HepG2 (cell line): ENCODE measurements around the gene VAMP2. TPM values are rescaled to one million over a fixed set of nuclear protein-coding genes. Genes with fewer than 3 reads are reported as not detected.

ENCODE experiments used
- ATF2 ChIP-seq: sonication (generic); formaldehyde crosslinking; IDR thresholded peaks from 2 replicates; pipeline ENCODE4 v1.4.0; 2020; ENCODE audit warnings: missing genetic modification reagents
- CTCF ChIP-seq: sonication (generic); formaldehyde crosslinking; IDR thresholded peaks from 2 replicates; pipeline ENCODE4 v1.5.0; 2020; ENCODE audit warnings: mild to moderate bottlenecking, missing genetic modification reagents, moderate library complexity
- DDIT3 ChIP-seq: sonication (generic); formaldehyde crosslinking; IDR thresholded peaks from 2 replicates; pipeline ENCODE4 v1.4.0; 2020; ENCODE audit warnings: mild to moderate bottlenecking, missing genetic modification reagents
- DZIP1 ChIP-seq: sonication (generic); formaldehyde crosslinking; IDR thresholded peaks from 2 replicates; pipeline ENCODE4 v1.5.0; 2020; ENCODE audit warnings: mild to moderate bottlenecking, missing genetic modification reagents
- IRF1 ChIP-seq: sonication (generic); formaldehyde crosslinking; IDR thresholded peaks from 2 replicates; pipeline ENCODE4 v1.4.0; 2020; ENCODE audit warnings: low read depth, mild to moderate bottlenecking, missing genetic modification reagents
- IRF2 ChIP-seq: IDR thresholded peaks from 2 replicates; pipeline ENCODE4 v1.6.1; 2018; ENCODE audit warnings: missing genetic modification reagents, missing compliant biosample characterization
- MAZ ChIP-seq, 2 experiments: sonication (generic) in 1 of 2; formaldehyde crosslinking in 1 of 2; IDR thresholded peaks; 2 replicates each; pipeline versions ENCODE4 v1.5.0 to v1.6.1; 2012 to 2020; ENCODE audit warnings: low read depth in 2 of 2, mild to moderate bottlenecking in 2 of 2, borderline replicate concordance in 1 of 2, improper control_type of control experiment in 1 of 2, low read length in 1 of 2, missing genetic modification reagents in 1 of 2, moderate library complexity in 1 of 2
- NFIC ChIP-seq: IDR thresholded peaks from 2 replicates; pipeline ENCODE4 v1.6.1; 2012; ENCODE audit warnings: mild to moderate bottlenecking, low read length, inconsistent platforms
- NFYB ChIP-seq: sonication (generic); formaldehyde crosslinking; IDR thresholded peaks from 2 replicates; pipeline ENCODE4 v1.4.0; 2020; ENCODE audit warnings: missing genetic modification reagents
- RARA ChIP-seq: IDR thresholded peaks from 2 replicates; pipeline ENCODE4 v1.6.1; 2016; ENCODE audit warnings: missing genetic modification reagents, missing compliant biosample characterization
- RFX3 ChIP-seq: IDR thresholded peaks from 2 replicates; pipeline ENCODE4 v1.6.1; 2016; ENCODE audit warnings: missing biosample characterization, missing genetic modification reagents
- TEF ChIP-seq: sonication (generic); formaldehyde crosslinking; IDR thresholded peaks from 2 replicates; pipeline ENCODE4 v1.5.0; 2020; ENCODE audit warnings: missing genetic modification reagents
- YEATS4 ChIP-seq: sonication (generic); formaldehyde crosslinking; IDR thresholded peaks from 2 replicates; pipeline ENCODE4 v1.4.0; 2020; ENCODE audit warnings: missing genetic modification reagents, borderline replicate concordance
- ZNF24 ChIP-seq: fragments of 450-650 bp; IDR thresholded peaks from 2 replicates; pipeline ENCODE4 v1.6.1; 2017; ENCODE audit warnings: antibody characterized with exemption, mild to moderate bottlenecking
- ZNF362 ChIP-seq: sonication (generic); formaldehyde crosslinking; IDR thresholded peaks from 2 replicates; pipeline ENCODE4 v1.4.0; 2020; ENCODE audit warnings: missing genetic modification reagents, mild to moderate bottlenecking, borderline replicate concordance
- ZNF558 ChIP-seq: sonication (generic); formaldehyde crosslinking; IDR thresholded peaks from 2 replicates; pipeline ENCODE4 v1.9.0; 2022; ENCODE audit warnings: mild to moderate bottlenecking, missing genetic modification reagents, borderline replicate concordance
- ZNF678 ChIP-seq: sonication (generic); formaldehyde crosslinking; IDR thresholded peaks from 2 replicates; pipeline ENCODE4 v1.4.0; 2020; ENCODE audit warnings: mild to moderate bottlenecking, missing genetic modification reagents
- ZNF720 ChIP-seq: sonication (generic); formaldehyde crosslinking; IDR thresholded peaks from 2 replicates; pipeline ENCODE4 v1.4.0; 2020; ENCODE audit warnings: missing genetic modification reagents
- polyA plus RNA-seq, 8 experiments: library from polyadenylated mRNA; depleted of rRNA in 3 of 8; stranded (reverse) in 7 of 8; unstranded in 1 of 8; fragments of >200 nt; fragmentation: Illumina TruSeq in 4 of 8; extraction: Trizol in 4 of 8; gene quantifications; 2 replicates each; pipeline versions ENCODE4 v1.2.1 to v1.2.3, GENCODE V29; 2011 to 2016; ENCODE audit warnings: low read depth in 4 of 8, missing spikeins in 1 of 8, mixed read lengths in 1 of 8; ENCODE audit not compliant: insufficient read depth in 1 of 8
- total RNA-seq, 5 experiments: library from RNA; depleted of rRNA; stranded (reverse); fragments of >200 nt; fragmentation: Illumina TruSeq; extraction: Trizol; gene quantifications; 2 replicates each; pipeline ENCODE4 v1.2.3, GENCODE V29; 2016; ENCODE audit warnings: low read depth in 1 of 5

Gene VAMP2
- total and polyA plus RNA-seq, 2 of the 13 experiments (the other 11 are each of a cell fraction or from before 2014, with no cell fraction given) = 3.9 to 17.2 TPM

- TF ChIP-seq ZNF362 (CRISPR knock-in tag) (no peak), TEF (no peak), ZNF720 (no peak), DZIP1 (CRISPR knock-in tag) (no peak), ZNF678 (no peak), IRF2 (CRISPR knock-in tag) (peak; percentile 43; the same call in 1 of the 2 replicates), NFIC (peak; percentile 39; the same call in 1 of the 2 replicates), ZNF558 (no peak), ATF2 (CRISPR knock-in tag) (peak; percentile 26; the same call in 1 of the 2 replicates), YEATS4 (no peak), DDIT3 (no peak), RFX3 (CRISPR knock-in tag) (no peak), NFYB (CRISPR knock-in tag) (no peak), CTCF (CRISPR knock-in tag) (no peak), RARA (CRISPR knock-in tag) (peak; percentile 72), ZNF24 (no peak), IRF1 (CRISPR knock-in tag) (no peak), MAZ (IDR thresholded peaks at IDR 0.05; ENCODE audit: borderline replicate concordance, low read depth, low read length) (peak; percentile 90), MAZ (CRISPR knock-in tag; IDR thresholded peaks at IDR 0.05; ENCODE audit: low read depth) (no peak)
These were observed 9.2 kb downstream of the VAMP2 start (continued) for GRCh38 chr17:8153525-8153956.
